OCI-M1 (cell line): ENCODE results near the gene PEX6.

ENCODE experiments used
- DNase-seq: peaks from one replicate; lab custom pipeline; 2025; lab: John Stamatoyannopoulos, UW

PEX6 gene

DNA sequence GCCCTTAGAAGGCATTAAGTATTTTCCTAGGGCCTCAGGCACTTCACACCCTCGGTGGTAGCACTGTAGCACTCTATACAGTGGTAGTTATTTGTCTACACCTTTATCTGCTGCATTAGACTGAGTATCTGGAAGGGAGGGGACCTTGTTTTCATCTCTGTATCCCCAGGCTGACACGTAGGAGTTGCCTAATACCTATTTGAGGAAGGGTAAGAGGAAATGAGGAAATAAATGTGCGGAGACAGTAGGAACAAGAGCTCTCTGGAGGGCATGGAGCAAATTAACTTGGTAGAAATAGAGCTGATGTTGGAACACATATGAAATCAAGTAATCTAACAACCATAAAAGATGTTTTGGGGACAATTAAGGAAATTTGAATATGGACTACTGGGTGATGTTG lies 45.8 kb downstream of the PEX6 start:
- no peak for DNase-seq

DNA sequence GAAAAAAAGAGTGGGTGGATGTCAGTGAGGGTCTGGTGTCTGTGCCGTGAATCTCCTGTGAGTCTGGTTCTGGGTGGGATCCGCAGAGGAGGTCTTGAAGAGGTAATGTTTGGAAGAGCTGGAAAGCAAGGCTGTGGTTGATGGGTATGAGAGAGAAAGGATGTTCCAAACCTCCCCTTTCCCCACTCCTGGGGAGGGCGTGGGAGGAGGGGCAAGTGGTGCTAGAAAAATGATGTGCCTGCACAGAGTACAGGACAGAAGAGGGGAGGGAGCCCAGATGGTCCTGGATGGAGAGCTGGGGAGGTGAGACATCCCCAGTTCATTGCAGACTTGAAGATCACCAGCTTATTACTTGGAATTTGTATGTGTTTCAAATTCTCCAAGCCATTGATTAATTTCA lies 46.6 kb downstream of the PEX6 start:
- no peak for DNase-seq

DNA sequence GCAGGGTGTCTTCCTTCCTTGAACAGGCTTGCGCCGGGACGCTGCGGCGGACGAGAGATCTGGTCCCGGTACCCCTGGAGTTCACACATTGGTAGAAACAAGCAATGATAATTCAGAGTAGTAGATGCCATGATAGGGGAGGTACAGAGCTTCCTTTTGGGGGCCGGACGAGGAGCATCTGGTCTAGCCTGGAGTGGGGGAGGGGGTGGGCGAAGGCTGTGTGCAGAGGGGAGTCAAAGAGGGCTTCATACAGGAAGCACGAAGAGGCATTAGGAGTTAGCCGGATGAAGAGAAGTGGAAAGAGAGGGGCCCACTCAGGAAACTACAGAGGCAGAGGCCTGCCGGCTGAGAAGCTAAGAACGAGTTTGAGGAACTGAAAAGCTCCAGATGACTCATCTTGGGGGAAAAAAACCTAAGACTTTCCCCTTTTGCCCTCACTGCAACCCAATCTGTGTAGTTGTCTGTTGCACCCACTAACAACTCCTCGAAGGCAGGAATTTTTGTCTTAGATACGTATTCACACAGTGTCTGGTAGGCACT lies 49.1 kb downstream of the PEX6 start:
- peak; percentile 89 for DNase-seq

DNA sequence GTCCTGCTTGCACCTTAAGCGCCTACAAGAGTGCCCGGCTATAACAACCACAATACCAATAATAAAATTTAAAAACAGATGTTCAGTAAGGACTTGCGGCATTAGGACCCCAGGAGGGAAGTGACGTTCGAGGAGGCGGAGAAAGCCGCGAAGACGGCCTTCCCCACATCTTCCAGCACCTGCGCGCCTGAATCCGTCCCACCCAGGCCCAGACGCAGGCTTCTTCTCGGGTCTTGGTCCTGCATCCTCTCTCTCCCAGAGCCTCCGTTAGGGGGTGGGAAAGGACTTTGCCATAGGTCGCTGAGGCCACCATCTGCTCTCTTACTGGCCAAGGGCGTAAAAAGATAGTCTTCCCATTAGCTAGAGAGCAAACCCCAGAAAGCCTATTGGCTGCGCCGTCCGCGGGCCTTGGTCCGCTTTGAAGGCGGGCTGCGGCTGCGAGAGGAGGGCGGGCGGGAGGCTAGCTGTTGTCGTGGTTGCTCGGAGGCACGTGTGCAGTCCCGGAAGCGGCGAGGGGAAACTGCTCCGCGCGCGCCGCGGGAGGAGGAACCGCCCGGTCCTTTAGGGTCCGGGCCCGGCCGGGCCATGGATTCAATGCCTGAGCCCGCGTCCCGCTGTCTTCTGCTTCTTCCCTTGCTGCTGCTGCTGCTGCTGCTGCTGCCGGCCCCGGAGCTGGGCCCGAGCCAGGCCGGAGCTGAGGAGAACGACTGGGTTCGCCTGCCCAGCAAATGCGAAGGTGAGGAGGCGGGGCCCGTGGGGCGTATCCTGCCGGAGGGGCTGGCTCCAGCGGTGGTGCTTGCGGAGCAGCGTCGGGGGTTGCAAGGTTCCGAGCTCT lies 49.8 kb downstream of the PEX6 start, which contains the start of gene CNPY3:
TSS of gene CNPY3 (plus strand) at position 495 of the 835 bp plus-strand sequence. CDS start at position 586, 91 bp downstream.
- peak; percentile 99 for DNase-seq

DNA sequence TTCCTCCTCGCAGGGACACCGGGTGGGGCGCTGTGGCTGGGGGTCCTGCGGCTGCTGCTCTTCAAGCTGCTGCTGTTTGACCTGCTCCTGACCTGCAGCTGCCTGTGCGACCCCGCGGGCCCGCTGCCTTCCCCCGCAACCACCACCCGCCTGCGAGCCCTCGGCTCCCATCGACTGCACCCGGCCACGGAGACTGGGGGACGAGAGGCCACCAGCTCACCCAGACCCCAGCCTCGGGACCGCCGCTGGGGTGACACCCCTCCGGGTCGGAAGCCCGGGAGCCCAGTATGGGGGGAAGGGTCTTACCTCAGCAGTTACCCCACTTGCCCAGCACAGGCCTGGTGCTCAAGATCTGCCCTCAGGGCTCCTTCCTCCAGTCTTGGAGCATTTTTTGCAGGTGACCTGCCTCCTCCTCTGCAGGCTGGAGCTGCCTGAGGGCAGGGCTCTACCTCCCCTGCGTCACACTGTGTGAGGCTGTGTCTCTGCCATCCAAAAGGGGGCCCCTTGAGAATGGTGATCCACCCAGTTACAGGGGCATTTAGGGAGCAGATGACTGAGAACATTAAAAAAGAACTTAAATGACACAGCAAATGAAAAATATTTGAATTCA lies 53.6 kb downstream of the PEX6 start:
- DNase-seq: no peak

DNA sequence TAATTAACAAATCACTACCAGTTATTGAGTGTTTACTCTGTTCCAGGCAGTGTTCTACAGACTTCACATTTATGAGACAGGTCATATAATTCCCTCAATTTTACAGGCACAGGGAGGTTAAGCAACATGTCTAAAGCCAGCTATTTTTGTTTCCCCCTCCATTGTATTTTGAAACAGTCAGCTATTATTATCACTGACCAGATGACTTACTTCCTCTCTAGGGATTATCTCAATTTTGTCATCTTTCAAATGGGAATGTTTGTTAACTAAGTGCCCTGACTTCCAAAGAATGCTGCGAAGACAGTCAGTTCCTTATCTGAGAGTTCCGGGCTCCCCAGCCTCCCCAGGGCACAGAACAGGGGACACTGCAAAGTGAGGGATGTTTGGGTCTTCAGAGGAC lies 55.3 kb downstream of the PEX6 start:
- peak; percentile 59 for DNase-seq

DNA sequence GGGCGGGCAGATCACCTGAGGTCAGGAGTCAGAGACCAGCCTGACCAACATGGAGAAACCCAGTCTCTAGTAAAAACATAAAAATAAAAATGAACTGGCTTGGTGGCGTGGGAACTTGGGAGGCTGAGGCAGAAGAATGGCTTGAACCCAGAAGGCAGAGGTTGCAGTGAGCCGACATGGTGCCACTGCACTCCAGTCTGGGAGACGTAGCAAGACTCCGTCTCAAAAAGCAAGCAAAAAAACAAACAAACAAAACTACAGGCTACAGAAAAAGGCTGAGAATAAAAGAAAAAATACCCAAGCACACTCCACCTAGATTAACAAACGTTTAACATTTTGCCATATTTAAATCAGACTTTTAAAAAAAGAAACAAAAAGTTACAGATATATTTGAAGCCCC lies 57.2 kb downstream of the PEX6 start:
- DNase-seq: no peak

DNA sequence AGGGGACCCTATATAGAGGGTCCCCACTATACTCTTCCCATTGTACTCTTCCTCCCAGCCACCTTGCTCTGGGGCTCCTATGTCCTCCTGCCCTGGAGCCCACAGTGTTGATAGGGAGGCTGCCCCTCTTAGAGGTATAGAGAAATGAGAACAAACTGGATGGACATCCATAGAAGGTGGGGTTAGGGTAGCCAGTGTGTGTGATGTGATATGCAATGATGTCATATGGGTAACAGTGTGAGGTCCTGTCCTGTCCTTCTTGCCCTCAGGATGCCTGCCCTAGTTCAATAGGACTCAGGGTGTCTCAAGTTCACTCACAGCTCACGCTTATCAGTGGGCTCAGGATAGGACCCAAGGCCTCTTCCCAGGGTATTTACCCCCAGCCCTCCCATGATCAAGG lies 62.7 kb downstream of the PEX6 start:
- DNase-seq: no peak

DNA sequence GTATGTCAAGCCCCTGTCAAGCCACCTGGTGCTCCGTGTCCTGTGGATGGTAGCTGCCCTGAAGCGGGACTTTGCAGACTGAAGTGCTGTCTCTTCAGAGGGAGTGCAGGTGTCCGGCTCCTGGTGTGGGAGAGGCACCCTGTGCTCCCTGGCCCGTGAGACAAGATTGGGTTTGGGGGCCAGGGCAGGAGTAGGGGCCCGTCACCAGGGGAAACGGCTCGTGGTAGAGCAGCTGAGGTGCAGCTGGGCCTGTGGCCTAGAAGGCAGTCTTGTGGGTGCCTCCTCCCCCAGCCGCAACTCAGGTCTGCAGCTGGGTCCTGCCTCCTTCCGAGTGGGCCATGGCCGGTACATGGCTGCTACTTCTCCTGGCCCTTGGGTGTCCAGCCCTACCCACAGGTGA lies 63.2 kb downstream of the PEX6 start, which contains the start of gene PTCRA:
TSS of gene PTCRA (plus strand) at position 322 of the 400 bp plus-strand sequence. CDS start at position 339, 17 bp downstream.
- no peak for DNase-seq

DNA sequence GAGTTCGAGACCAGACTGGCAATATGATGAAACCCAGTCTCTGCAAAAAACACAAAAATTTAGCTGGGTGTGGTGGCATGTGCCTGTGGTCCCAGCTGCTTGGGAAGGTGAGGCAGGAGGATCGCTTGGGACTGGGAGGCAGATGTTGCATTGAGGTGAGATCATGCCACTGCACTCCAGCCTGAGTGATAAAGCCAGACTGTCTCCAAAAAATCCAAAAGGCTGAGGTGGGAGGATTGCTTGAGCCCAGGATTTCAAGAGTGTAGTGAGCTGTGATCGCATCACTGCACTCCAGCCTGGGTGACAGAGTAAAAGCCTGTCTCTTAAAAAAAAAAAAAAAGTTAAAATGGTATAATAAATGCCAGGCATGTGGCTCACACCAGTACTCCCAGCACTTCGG lies 64.4 kb downstream of the PEX6 start:
- DNase-seq: no peak
